Lower leg skin (tissue), 3 donors: ENCODE results near the gene SFXN4.

Experiments used
- CTCF ChIP-seq, 3 donors: fragments of 450-650 bp; IDR thresholded peaks; one replicate each; pipeline ENCODE4 v1.5.1; 2016; ENCODE audit warnings: antibody characterized with exemption in 3 of 3, mild to moderate bottlenecking in 3 of 3, moderate library complexity in 2 of 3
- POLR2A ChIP-seq, 2 donors: fragments of 450-650 bp; IDR thresholded peaks; one replicate each; pipeline ENCODE4 v1.6.1; 2016 to 2017; ENCODE audit warnings: antibody characterized with exemption in 2 of 2, mild to moderate bottlenecking in 1 of 2, moderate library complexity in 1 of 2

- no peak for TF ChIP-seq POLR2A (IDR thresholded peaks at IDR 0.05)
- no peak for TF ChIP-seq CTCF (IDR thresholded peaks at IDR 0.05)
These were observed 32.4 kb upstream of the SFXN4 start for GRCh38 chr10:119197921-119198320.
